Neural cell (in vitro differentiated cells): ENCODE data around the gene SPHK2. TPM values are rescaled to one million over a fixed set of nuclear protein-coding genes. Genes with fewer than 3 reads are reported as not detected.

Experiments used
- H2AFZ ChIP-seq: fragments of 200-600, 300-800 bp; sonication (generic), shearing (Covaris generic); 2 replicates; pipeline ENCODE4 v1.6.0; 2014; ENCODE audit warnings: low read depth, mild to moderate bottlenecking, antibody characterized with exemption, low read length, moderate library complexity
- H3F3A ChIP-seq: fragments of 200-600 bp; shearing (Covaris generic); 2 replicates; pipeline ENCODE4 v1.6.1; 2016; ENCODE audit warnings: mild to moderate bottlenecking, moderate library complexity, mixed read lengths, antibody characterized with exemption, low read length; ENCODE audit not compliant: insufficient read depth, poor library complexity, severe bottlenecking
- H3K27ac ChIP-seq: fragments of 200-600, 300-800 bp; sonication (generic), shearing (Covaris generic); 2 replicates; pipeline ENCODE4 v1.5.1; 2014; ENCODE audit warnings: mild to moderate bottlenecking, low read length, moderate library complexity
- H3K27me3 ChIP-seq: fragments of 300-800, 200-600 bp; sonication (generic), shearing (Covaris generic); 2 replicates; pipeline ENCODE4 v1.6.0; 2014; ENCODE audit warnings: mild to moderate bottlenecking, low read depth, low read length, moderate library complexity; ENCODE audit not compliant: insufficient read depth
- H3K36me3 ChIP-seq: fragments of 300-800, 200-600 bp; sonication (generic), shearing (Covaris generic); 2 replicates; pipeline ENCODE4 v1.5.1; 2014; ENCODE audit warnings: mild to moderate bottlenecking, antibody characterized with exemption, low read length, moderate library complexity; ENCODE audit not compliant: insufficient read depth
- H3K4me2 ChIP-seq: fragments of 300-800, 200-600 bp; sonication (generic), shearing (Covaris generic); 2 replicates; pipeline ENCODE4 v1.6.0; 2014; ENCODE audit warnings: mild to moderate bottlenecking, low read length
- H3K4me3 ChIP-seq: fragments of 300-800, 200-600 bp; sonication (generic), shearing (Covaris generic); 2 replicates; pipeline ENCODE4 v1.5.1; 2014; ENCODE audit warnings: mild to moderate bottlenecking, low read length, moderate library complexity
- H3K79me2 ChIP-seq: fragments of 200-600 bp; shearing (Covaris generic); replicated peaks from 2 replicates; pipeline ENCODE4 v1.6.0; 2014; ENCODE audit warnings: mild to moderate bottlenecking, low read length, moderate library complexity; ENCODE audit not compliant: insufficient read depth
- H3K9ac ChIP-seq: fragments of 300-800, 200-600 bp; sonication (generic), shearing (Covaris generic); 2 replicates; pipeline ENCODE4 v1.6.1; 2016; ENCODE audit warnings: mild to moderate bottlenecking, low read length, mixed read lengths
- H3K9me2 ChIP-seq: fragments of 200-600 bp; shearing (Covaris generic); 2 replicates; pipeline ENCODE4 v1.6.1; 2016; ENCODE audit warnings: mild to moderate bottlenecking, low read length, mixed read lengths; ENCODE audit not compliant: insufficient read depth
- H3K9me3 ChIP-seq: fragments of 200-600, 300-800 bp; sonication (generic), shearing (Covaris generic); 2 replicates; pipeline ENCODE4 v1.6.1; 2016; ENCODE audit warnings: mild to moderate bottlenecking, mixed run types, low read length, moderate library complexity, mixed read lengths
- H4K20me1 ChIP-seq: fragments of 200-600 bp; shearing (Covaris generic); 2 replicates; pipeline ENCODE4 v1.6.1; 2016; ENCODE audit warnings: mild to moderate bottlenecking, mixed run types; ENCODE audit not compliant: insufficient read depth
- CTCF ChIP-seq: fragments of 450-650 bp; IDR thresholded peaks from 2 replicates; pipeline ENCODE4 v1.5.1; 2014; ENCODE audit warnings: antibody characterized with exemption, mild to moderate bottlenecking, moderate library complexity; ENCODE audit not compliant: poor library complexity, severe bottlenecking
- EP300 ChIP-seq: fragments of 450-650 bp; conservative IDR thresholded peaks from 2 replicates; pipeline ENCODE4 v1.6.1; 2014; ENCODE audit warnings: antibody characterized with exemption, mild to moderate bottlenecking, moderate library complexity; ENCODE audit not compliant: poor library complexity, severe bottlenecking
- EZH2 ChIP-seq: fragments of 200-600, 300-800 bp; shearing (Covaris generic), sonication (generic); IDR thresholded peaks from 2 replicates; pipeline ENCODE4 v1.6.1; 2014; ENCODE audit warnings: antibody characterized with exemption, low read length, borderline replicate concordance, mild to moderate bottlenecking; ENCODE audit not compliant: insufficient read depth, poor library complexity, severe bottlenecking
- MXI1 ChIP-seq: fragments of 450-650 bp; conservative IDR thresholded peaks from 2 replicates; pipeline ENCODE4 v1.6.1; 2014; ENCODE audit warnings: antibody characterized with exemption, mild to moderate bottlenecking; ENCODE audit not compliant: poor library complexity, severe bottlenecking
- POLR2AphosphoS5 ChIP-seq: IDR thresholded peaks from 2 replicates; pipeline ENCODE4 v1.6.1; 2012
- RAD21 ChIP-seq: fragments of 450-650 bp; conservative IDR thresholded peaks from 2 replicates; pipeline ENCODE4 v1.6.1; 2014; ENCODE audit warnings: antibody characterized with exemption, mild to moderate bottlenecking, moderate library complexity
- REST ChIP-seq: IDR thresholded peaks from 2 replicates; pipeline ENCODE4 v1.6.1; 2012; ENCODE audit warnings: borderline replicate concordance
- SMC3 ChIP-seq: fragments of 450-650 bp; conservative IDR thresholded peaks from 2 replicates; pipeline ENCODE4 v1.6.1; 2014; ENCODE audit warnings: antibody characterized with exemption, mild to moderate bottlenecking, moderate library complexity; ENCODE audit not compliant: poor library complexity
- TAF1 ChIP-seq: IDR thresholded peaks from 2 replicates; pipeline ENCODE4 v1.6.1; 2012; ENCODE audit warnings: low read depth
- polyA plus RNA-seq: library from polyadenylated mRNA; depleted of rRNA; stranded (reverse); fragments of >200 nt; gene quantifications from 2 replicates; pipeline ENCODE4 v1.2.3, GENCODE V29; 2014

SPHK2 gene
- polyA plus RNA-seq, 1 donor from 2014 or later = 22.6 TPM

DNA sequence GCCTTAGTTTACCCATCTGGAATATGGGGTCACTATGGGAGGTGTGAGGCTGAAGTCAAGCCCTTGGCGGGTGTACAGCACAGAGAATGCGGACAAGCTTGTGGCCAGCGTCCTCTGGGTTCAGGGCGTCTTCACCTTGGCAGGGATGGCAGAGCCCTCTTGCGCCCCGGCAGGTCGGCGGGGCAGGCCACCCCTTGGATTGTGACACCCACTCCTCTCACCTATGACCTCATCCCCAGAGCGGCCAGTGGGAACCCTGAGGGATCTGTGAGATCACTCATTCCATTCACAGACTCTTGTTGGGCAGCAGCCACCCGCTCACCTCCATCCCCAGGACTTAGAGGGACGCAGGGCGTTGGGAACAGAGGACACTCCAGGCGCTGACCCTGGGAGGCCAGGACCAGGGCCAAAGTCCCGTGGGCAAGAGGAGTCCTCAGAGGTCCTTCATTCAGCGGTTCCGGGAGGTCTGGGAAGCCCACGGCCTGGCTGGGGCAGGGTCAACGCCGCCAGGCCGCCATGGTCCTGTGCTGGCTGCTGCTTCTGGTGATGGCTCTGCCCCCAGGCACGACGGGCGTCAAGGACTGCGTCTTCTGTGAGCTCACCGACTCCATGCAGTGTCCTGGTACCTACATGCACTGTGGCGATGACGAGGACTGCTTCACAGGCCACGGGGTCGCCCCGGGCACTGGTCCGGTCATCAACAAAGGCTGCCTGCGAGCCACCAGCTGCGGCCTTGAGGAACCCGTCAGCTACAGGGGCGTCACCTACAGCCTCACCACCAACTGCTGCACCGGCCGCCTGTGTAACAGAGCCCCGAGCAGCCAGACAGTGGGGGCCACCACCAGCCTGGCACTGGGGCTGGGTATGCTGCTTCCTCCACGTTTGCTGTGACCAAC, 12.6 kb upstream of the SPHK2 start, which contains the start of gene SPACA4:
Gene SPACA4, plus strand, starts transcription at position 280 of the 896 bp plus-strand sequence. Its CDS starts 237 bp downstream, at position 517.
- Histone ChIP-seq H4K20me1 (no peaks in the 10 kb centered on the region), H3K79me2 (no peaks in the 10 kb centered on the region), H3F3A (no peaks in the 10 kb centered on the region), H3K4me2 (no peak within 1 kb of the TSS), H3K27ac (no peak within 1 kb of the TSS), H3K36me3 (no peaks in the 10 kb centered on the region), H3K9me3 (no peaks in the 10 kb centered on the region), H2AFZ (no peak within 1 kb of the TSS), H3K27me3 (no peaks in the 10 kb centered on the region), H3K9me2 (no peaks in the 10 kb centered on the region), H3K9ac (no peak within 1 kb of the TSS), H3K4me3 (no peak within 1 kb of the TSS)
- TF ChIP-seq POLR2AphosphoS5 = no peak
- no peak for TF ChIP-seq SMC3
- no peak for TF ChIP-seq REST
- TF ChIP-seq EP300 = no peak
- no peak for TF ChIP-seq MXI1
- TF ChIP-seq EZH2 = no peak
- no peak for TF ChIP-seq CTCF
- TF ChIP-seq TAF1 = no peak

DNA sequence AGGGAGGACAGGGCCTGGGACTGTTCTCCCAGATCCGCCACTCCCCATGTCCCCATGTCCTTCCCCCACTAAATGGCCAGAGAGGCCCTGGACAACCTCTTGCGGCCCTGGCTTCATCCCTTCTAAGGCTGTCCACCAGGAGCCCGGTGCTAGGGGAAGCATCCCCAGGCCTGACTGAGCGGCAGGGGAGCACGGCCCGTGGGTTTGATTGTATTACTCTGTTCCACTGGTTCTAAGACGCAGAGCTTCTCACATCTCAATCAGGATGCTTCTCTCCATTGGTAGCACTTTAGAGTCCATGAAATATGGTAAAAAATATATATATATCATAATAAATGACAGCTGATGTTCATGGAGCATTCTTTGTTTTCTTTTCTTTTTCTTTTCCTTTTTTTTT, 11.9 kb upstream of the SPHK2 start:
- Histone ChIP-seq H3K36me3 (no peaks in the 10 kb centered on the region), H3K79me2 (no peaks in the 10 kb centered on the region), H3K4me3 (no peak overlapping the region), H3K4me2 (no peak overlapping the region), H3K27ac (no peak overlapping the region), H3K9me3 (no peaks in the 10 kb centered on the region), H3K9me2 (no peaks in the 10 kb centered on the region), H4K20me1 (no peaks in the 10 kb centered on the region), H3K27me3 (no peaks in the 10 kb centered on the region), H2AFZ (no peak overlapping the region), H3K9ac (no peak overlapping the region), H3F3A (no peaks in the 10 kb centered on the region)
- no peak for TF ChIP-seq RAD21
- no peak for TF ChIP-seq MXI1
- no peak for TF ChIP-seq EP300
- TF ChIP-seq CTCF = no peak
- TF ChIP-seq SMC3 = no peak
- no peak for TF ChIP-seq POLR2AphosphoS5
- TF ChIP-seq REST = no peak
- TF ChIP-seq TAF1 = no peak
- no peak for TF ChIP-seq EZH2
